GM18907 (cell line): Measurements from ENCODE around the gene SEPHS2.
A peak's percentile ranks its signal among the peaks of the same experiment; 100 is the strongest.
"Not testable (repeated sequence)": the region's sequence is repeated elsewhere in the genome, so short reads cannot be mapped to it uniquely, and the experiment has no call there.

ENCODE experiments used
- ATAC-seq: cut with Tn5 transposase; IDR thresholded peaks from one replicate; pipeline ENCODE4 v1.9.1; 2021; ENCODE audit warnings: mild to moderate bottlenecking, moderate library complexity; ENCODE audit not compliant: unreplicated experiment

The SEPHS2 gene

GRCh38 chr16:30470632-30470995 lies 24.9 kb upstream of the SEPHS2 start:
- ATAC-seq, result peak; percentile 2

GRCh38 chr16:30470170-30470512 lies 24.5 kb upstream of the SEPHS2 start:
- ATAC-seq, result no peak

GRCh38 chr16:30464078-30464477 lies 18.4 kb upstream of the SEPHS2 start:
- no peak for ATAC-seq

GRCh38 chr16:30461426-30461825 lies 15.8 kb upstream of the SEPHS2 start:
- ATAC-seq, result not testable (repeated sequence)

GRCh38 chr16:30459456-30459855 lies 13.8 kb upstream of the SEPHS2 start:
- no peak for ATAC-seq

- peak; percentile 85 for ATAC-seq
Observed at GRCh38 chr16:30458561-30459394, 13.1 kb upstream of the SEPHS2 start.

GRCh38 chr16:30457743-30458560 lies 12.3 kb upstream of the SEPHS2 start:
- ATAC-seq, result no peak

- no peak for ATAC-seq
Observed at GRCh38 chr16:30457256-30457655, 11.6 kb upstream of the SEPHS2 start.

GRCh38 chr16:30456302-30456701 lies 10.6 kb upstream of the SEPHS2 start:
- no peak for ATAC-seq

- ATAC-seq, result not testable (repeated sequence)
Observed at GRCh38 chr16:30452709-30453580, 7.3 kb upstream of the SEPHS2 start.

- ATAC-seq, result no peak
Observed at GRCh38 chr16:30449116-30449435, 3.4 kb upstream of the SEPHS2 start.

GRCh38 chr16:30447512-30448226 lies 2.0 kb upstream of the SEPHS2 start:
- no peak for ATAC-seq

- no peak for ATAC-seq
Observed at GRCh38 chr16:30446203-30446595, 525 bp upstream of the SEPHS2 start.

- ATAC-seq, result peak; percentile 24
Observed at GRCh38 chr16:30445149-30445407, 596 bp downstream of the SEPHS2 start.

- no peak for ATAC-seq
Observed at GRCh38 chr16:30444231-30445148, 1.2 kb downstream of the SEPHS2 start.

GRCh38 chr16:30443631-30444030 lies 2.0 kb downstream of the SEPHS2 start:
- no peak for ATAC-seq

- no peak for ATAC-seq
Observed at GRCh38 chr16:30439720-30440348, 5.8 kb downstream of the SEPHS2 start.

GRCh38 chr16:30438835-30439234 lies 6.8 kb downstream of the SEPHS2 start:
- ATAC-seq, result no peak

GRCh38 chr16:30437511-30438046 lies 8.1 kb downstream of the SEPHS2 start:
- ATAC-seq, result no peak
